K562 (cell line): Measurements from ENCODE around the gene NDUFB10. TPM values are rescaled to one million over a fixed set of nuclear protein-coding genes. Genes with fewer than 3 reads are reported as not detected.

Source experiments
- ATAC-seq: fragments of 200-7000 bp; cut with Tn5 transposase; 3 replicates; pipeline ENCODE4 v1.9.1; 2020; ENCODE audit warnings: moderate library complexity
- BruUV-seq: library from RNA; stranded (reverse); fragments of 400-500 nt; replicated peaks from 2 replicates; lab custom pipeline; 2021; lab: Mats Ljungman, UMichigan
- CTCF ChIA-PET: fragments of 300-600 bp; formaldehyde crosslinking; extraction: SDS; loops from one replicate; lab custom pipeline; 2021; ENCODE audit warnings: low intra/inter-chr PET ratio; lab: Yijun Ruan, JAX
- POLR2A ChIA-PET: fragments of 300-600, 350-650 bp; sonication (Branson Sonifier 250); formaldehyde crosslinking; extraction: SDS; loops from one replicate; lab custom pipeline; 2021; ENCODE audit warnings: antibody characterized with exemption, inconsistent platforms; lab: Yijun Ruan, JAX
- DNase-seq, 4 experiments: peaks; one replicate each; pipeline versions ENCODE4 v3.0.0 to v3.0.0-alpha.2; 2011 to 2018; ENCODE audit warnings: low spot score in 3 of 4, mixed read lengths in 3 of 4; ENCODE audit errors: extremely low read depth in 1 of 4
- FAIRE-seq: peaks from 2 replicates; lab custom pipeline; 2011; peaks lifted over from hg19 to GRCh38; lab: Jason Lieb, UNC
- H2AFZ ChIP-seq: 2 replicates; pipeline ENCODE4 v1.6.0; 2011; ENCODE audit warnings: low read depth, low read length, control low read depth, inconsistent platforms
- H3K27ac ChIP-seq: fragments of 200-600 bp; 3 replicates; pipeline ENCODE4 v1.8.0; 2011; ENCODE audit warnings: low read depth, mild to moderate bottlenecking, control low read depth, inconsistent platforms, low read length, moderate library complexity, mixed read lengths; ENCODE audit errors: extremely low read depth
- H3K27me3 ChIP-seq, 2 experiments: fragments of 300-600 bp in 1 of 2; 2 replicates in 1 of 2; 3 replicates in 1 of 2; pipeline versions ENCODE4 v1.6.0 to v1.8.0; 2011; ENCODE audit warnings: inconsistent platforms in 2 of 2, low read length in 2 of 2, mild to moderate bottlenecking in 1 of 2, mixed read lengths in 1 of 2, moderate library complexity in 1 of 2; ENCODE audit not compliant: control insufficient read depth in 2 of 2, insufficient read depth in 2 of 2
- H3K36me3 ChIP-seq: fragments of 300-600 bp; 3 replicates; pipeline ENCODE4 v1.8.0; 2011; ENCODE audit warnings: mild to moderate bottlenecking, low read length, inconsistent platforms; ENCODE audit not compliant: control insufficient read depth, insufficient read depth
- H3K4me1 ChIP-seq, 2 experiments: fragments of 200-600 bp in 1 of 2; replicated peaks in 1 of 2; 2 replicates in 1 of 2; 3 replicates in 1 of 2; pipeline versions ENCODE4 v1.5.1 to v1.8.0; 2011; ENCODE audit warnings: inconsistent platforms in 2 of 2, low read length in 2 of 2, mild to moderate bottlenecking in 1 of 2, mixed read lengths in 1 of 2, moderate library complexity in 1 of 2; ENCODE audit not compliant: control insufficient read depth in 2 of 2, insufficient read depth in 2 of 2
- H3K4me2 ChIP-seq: 2 replicates; pipeline ENCODE4 v1.6.1; 2011; ENCODE audit warnings: low read length, control low read depth, inconsistent platforms, mixed read lengths; ENCODE audit not compliant: insufficient read depth
- H3K4me3 ChIP-seq: fragments of 200-600 bp; sonication (generic), shearing (Covaris generic); 2 replicates; pipeline ENCODE4 v1.5.1; 2016; ENCODE audit warnings: control low read depth, inconsistent platforms
- H3K79me2 ChIP-seq: fragments of 200-600 bp; 3 replicates; pipeline ENCODE4 v1.8.0; 2011; ENCODE audit warnings: low read length, inconsistent platforms; ENCODE audit not compliant: control insufficient read depth, insufficient read depth
- H3K9ac ChIP-seq, 2 experiments: 2 replicates each; pipeline versions ENCODE4 v1.6.0 to v1.6.1; 2011; ENCODE audit warnings: low read depth in 2 of 2, low read length in 2 of 2, control low read depth in 1 of 2, inconsistent platforms in 1 of 2, mild to moderate bottlenecking in 1 of 2, mixed read lengths in 1 of 2; ENCODE audit not compliant: insufficient read depth in 1 of 2
- H3K9me1 ChIP-seq: one replicate; pipeline ENCODE4 v1.6.0; 2011; ENCODE audit warnings: inconsistent platforms, mild to moderate bottlenecking, low read length, moderate library complexity; ENCODE audit not compliant: control insufficient read depth, insufficient read depth
- H3K9me3 ChIP-seq: replicated peaks from 2 replicates; pipeline ENCODE4 v1.5.1; 2011; ENCODE audit warnings: low read depth, low read length, inconsistent platforms; ENCODE audit not compliant: control insufficient read depth, insufficient read depth
- H4K20me1 ChIP-seq: replicated peaks from 2 replicates; pipeline ENCODE4 v1.6.1; 2011; ENCODE audit warnings: low read length, inconsistent platforms, mixed read lengths; ENCODE audit not compliant: control insufficient read depth, insufficient read depth
- E2F5 ChIP-seq: sonication (generic); formaldehyde crosslinking; IDR thresholded peaks from 2 replicates; pipeline ENCODE4 v1.8.0; 2022; ENCODE audit warnings: mild to moderate bottlenecking, missing genetic modification reagents
- HEY1 ChIP-seq: fragments of 250-450 bp; sonication (Bioruptor Pico); IDR thresholded peaks from 2 replicates; pipeline ENCODE4 v1.5.0; 2020; ENCODE audit warnings: mild to moderate bottlenecking, moderate library complexity, borderline replicate concordance
- LEF1 ChIP-seq: fragments of 450-650 bp; IDR thresholded peaks from 2 replicates; pipeline ENCODE4 v1.6.1; 2016; ENCODE audit warnings: mild to moderate bottlenecking
- TFAP4 ChIP-seq: sonication (generic); formaldehyde crosslinking; IDR thresholded peaks from 2 replicates; pipeline ENCODE4 v1.8.0; 2022; ENCODE audit warnings: missing genetic modification reagents, mild to moderate bottlenecking, moderate library complexity, borderline replicate concordance
- TRIM28 ChIP-seq: fragments of 450-650 bp; IDR thresholded peaks from 2 replicates; pipeline ENCODE4 v1.6.1; 2017
- ZBTB9 ChIP-seq: fragments of 450-650 bp; formaldehyde crosslinking; IDR thresholded peaks from 2 replicates; pipeline ENCODE4 v1.4.0; 2020; ENCODE audit warnings: mild to moderate bottlenecking, moderate library complexity
- ZNF124 ChIP-seq: sonication (generic); formaldehyde crosslinking; IDR thresholded peaks from 2 replicates; pipeline ENCODE4 v1.8.1; 2022; ENCODE audit warnings: missing genetic modification reagents
- ZNF277 ChIP-seq: fragments of 250-450 bp; sonication (Bioruptor Pico); IDR thresholded peaks from 2 replicates; pipeline ENCODE4 v1.8.0; 2022; ENCODE audit warnings: inconsistent platforms, mild to moderate bottlenecking, moderate library complexity, borderline replicate concordance
- ZNF740 ChIP-seq, 3 experiments: fragments of 200-800 bp in 1 of 3; sonication (Bioruptor generic) in 1 of 3; sonication (generic) in 1 of 3; formaldehyde crosslinking in 1 of 3; IDR thresholded peaks; 2 replicates each; pipeline versions ENCODE4 v1.6.1 to v1.8.0; 2016 to 2022; ENCODE audit warnings: mild to moderate bottlenecking in 2 of 3, missing compliant biosample characterization in 2 of 3, missing genetic modification characterization in 2 of 3, missing genetic modification reagents in 1 of 3
- ZNF79 ChIP-seq: fragments of 250-450 bp; sonication (Bioruptor Pico); IDR thresholded peaks from 2 replicates; pipeline ENCODE4 v1.4.0; 2020; ENCODE audit warnings: low read depth, mild to moderate bottlenecking, moderate library complexity
- WGBS: fragments of 100-300 bp; shearing (Covaris generic); methylation state at CpG from one replicate; pipeline ENCODE4 v1.1.6; 2016; ENCODE audit warnings: low coverage, mixed read lengths; ENCODE audit not compliant: insufficient coverage; ENCODE audit errors: missing lambda C conversion rate; 5-methylcytosine and 5-hydroxymethylcytosine counted together
- in situ Hi-C: fragments of 300-500 bp; cut with MboI; formaldehyde crosslinking; loops from 4 replicates; pipeline ENCODE4 v1.15.0; 2018; ENCODE audit warnings: inconsistent platforms, mixed read lengths
- intact Hi-C: fragments of 100-400 bp; cut with micrococcal nuclease; formaldehyde crosslinking; loops from 2 replicates; pipeline ENCODE4 v1.14.2; 2022
- polyA plus RNA-seq, 8 experiments: library from polyadenylated mRNA; depleted of rRNA in 4 of 8; stranded (reverse) in 5 of 8; unstranded in 3 of 8; fragments of >200 nt; fragmentation: Nextera tagmentation in 2 of 8; fragmentation: Illumina TruSeq in 1 of 8; extraction: Ambion mirVana in 2 of 8; extraction: Trizol in 1 of 8; gene quantifications; 2 replicates each; pipeline versions ENCODE4 v1.2.1 to v1.2.3, GENCODE V29; 2011 to 2014; ENCODE audit warnings: inconsistent platforms in 1 of 8, missing spikeins in 1 of 8
- total RNA-seq, 7 experiments: library from RNA; depleted of rRNA in 6 of 7; stranded (reverse); fragments of >200 nt in 6 of 7; fragmentation: Illumina TruSeq in 2 of 7; extraction: Trizol in 2 of 7; gene quantifications; 2 replicates each; pipeline versions ENCODE4 v1.2.1 to v1.2.3, GENCODE V29; 2011 to 2021; ENCODE audit warnings: low replicate concordance in 1 of 7

The NDUFB10 gene
- total and polyA plus RNA-seq, 9 of the 15 experiments (the other 6 are each of a cell fraction or from before 2014, with no cell fraction given) = 69.3 to 527 (median 161) TPM

GRCh38 chr16:1918351-1919326 is 40.7 kb upstream of the NDUFB10 start, which contains the start of gene HS3ST6:
Gene HS3ST6 (minus strand): TSS chr16:1918415. CDS start chr16:1918323, 92 bp downstream.
- Histone ChIP-seq H4K20me1 (0 out of 2 replicates have a peak, but pooled peaks cover 11% of the 10 kb centered on the region), H2AFZ (no peak within 1 kb of the TSS), H3K27me3 (peaks cover 20 to 43% of the 10 kb centered on the region in 2 experiments; a peak in 4 of 5 replicates), H3K4me2 (no peak within 1 kb of the TSS), H3K9ac (no peak within 1 kb of the TSS), H3K4me1 (peaks cover 11 to 65% of the 10 kb centered on the region in 2 experiments; a peak in 4 of 5 replicates), H3K9me1 (no peaks in the 10 kb centered on the region), H3K4me3 (no peak within 1 kb of the TSS), H3K36me3 (no peaks in the 10 kb centered on the region), H3K27ac (no peak within 1 kb of the TSS), H3K79me2 (no peaks in the 10 kb centered on the region), H3K9me3 (no peaks in the 10 kb centered on the region)
- TF ChIP-seq ZNF277 (CRISPR knock-in tag) (no peak), E2F5 (CRISPR knock-in tag) (no peak), ZNF124 (CRISPR knock-in tag) (no peak), HEY1 (no peak), LEF1 (no peak), TFAP4 (CRISPR knock-in tag) (0 out of 2 replicates have a peak, but pooled peaks have one; percentile 12), ZBTB9 (CRISPR knock-in tag) (no peak), TRIM28 (no peak), ZNF79 (CRISPR knock-in tag) (no peak), ZNF740 (CRISPR knock-in tag; IDR thresholded peaks at IDR 0.05) (0 out of 2 replicates have a peak, but pooled peaks have one; percentile 56), ZNF740 (tag; IDR thresholded peaks at IDR 0.05) (no peak)
- no TSS peak for BruUV-seq
- ChIA-PET CTCF (no interaction called here), POLR2A (no interaction called here)
- 17% methylated on average over 15 of the region's 71 CpGs for WGBS
- ATAC-seq (no peak), DNase-seq (peak in 3 of 4 experiments; percentile 53 to 84 (median 80)), FAIRE-seq (no peak)
- intact Hi-C loops (no loop called here), in situ Hi-C loops (no loop called here)
